ENCODE measurements around the gene TOB2.

The TOB2 gene

DNA sequence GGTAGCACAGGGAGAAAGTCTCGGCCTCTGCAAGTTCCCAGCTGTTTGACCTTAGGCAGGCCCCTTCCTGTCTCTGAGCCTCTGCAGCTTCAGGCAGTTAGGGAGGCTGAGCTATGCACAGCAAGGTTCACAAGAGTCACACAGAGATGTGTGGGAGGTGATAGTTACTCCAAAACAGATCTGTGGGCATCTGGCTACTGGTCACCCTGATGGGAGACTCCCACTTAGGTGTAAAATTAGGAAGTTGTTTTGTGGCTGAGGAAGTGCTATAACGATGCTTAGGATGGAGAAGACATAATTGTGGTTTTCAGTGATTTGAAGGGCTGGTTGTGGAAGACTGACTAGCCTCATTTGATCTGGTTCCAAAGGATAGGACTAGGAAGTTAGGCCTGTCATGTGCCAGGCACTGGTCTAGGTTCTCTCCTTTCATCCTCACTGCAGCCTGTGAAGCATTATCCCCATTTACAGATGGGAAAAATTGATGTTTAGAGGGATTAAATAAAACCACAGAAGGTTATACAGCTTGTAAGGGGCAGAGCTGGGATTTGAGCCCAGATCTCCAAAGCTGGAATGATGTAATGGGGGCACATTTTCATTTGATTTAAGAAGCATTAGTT is 35.8 kb upstream of the TOB2 start:
- no peak for TF ChIP-seq CTCF (IDR thresholded peaks at IDR 0.05)

- TF ChIP-seq CTCF (IDR thresholded peaks at IDR 0.05), result no peak
Measured at GRCh38 chr22:41481925-41482318, 35.3 kb upstream of the TOB2 start.

- no peak for TF ChIP-seq CTCF (IDR thresholded peaks at IDR 0.05)
Measured at GRCh38 chr22:41481131-41481830, 34.7 kb upstream of the TOB2 start.

DNA sequence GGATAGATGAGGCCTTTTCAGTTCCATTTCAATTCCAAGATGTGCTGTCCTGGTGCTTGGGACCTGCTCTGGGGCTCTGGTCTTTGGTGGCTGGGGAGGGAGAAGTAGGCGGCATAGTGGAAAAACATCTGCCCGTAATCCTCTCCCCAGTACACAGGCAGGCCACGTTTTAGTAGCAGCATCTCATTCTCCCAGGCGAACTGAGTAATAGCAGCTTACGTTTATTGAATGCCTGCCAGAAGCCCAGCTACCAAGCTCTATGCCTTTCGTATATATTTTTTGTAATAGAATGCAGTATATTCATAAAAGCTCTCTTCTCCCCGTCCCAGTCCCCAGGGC is 33.8 kb upstream of the TOB2 start:
- TF ChIP-seq CTCF (IDR thresholded peaks at IDR 0.05), result no peak

- no peak for TF ChIP-seq CTCF (IDR thresholded peaks at IDR 0.05)
Measured at GRCh38 chr22:41479671-41480396, 33.2 kb upstream of the TOB2 start.

GRCh38 chr22:41478891-41479521 is 32.4 kb upstream of the TOB2 start:
- no peak for TF ChIP-seq CTCF (IDR thresholded peaks at IDR 0.05)

DNA sequence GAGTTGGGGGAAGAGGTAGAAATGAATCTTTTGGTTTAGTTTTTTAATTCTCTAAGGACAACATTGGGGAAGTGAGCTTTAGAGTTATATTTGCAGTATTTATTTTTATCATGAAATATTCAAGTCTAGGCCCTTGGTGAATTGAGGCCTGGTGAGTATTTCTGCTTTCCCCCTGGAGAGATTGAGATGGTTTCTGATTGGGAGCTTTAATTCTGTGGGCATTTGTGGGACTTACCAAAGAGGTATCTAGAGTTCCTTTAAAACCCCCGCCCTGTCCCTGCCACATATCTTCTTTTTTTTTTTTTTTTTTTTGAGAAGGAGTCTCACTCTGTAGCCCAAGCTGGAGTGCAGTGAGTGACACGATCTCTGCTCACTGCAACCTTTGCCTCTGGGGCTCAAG is 31.9 kb upstream of the TOB2 start:
- TF ChIP-seq CTCF (IDR thresholded peaks at IDR 0.05), result no peak
